GM18861 (cell line): ENCODE measurements around the gene SAMD11.

Source experiments
- ATAC-seq: cut with Tn5 transposase; IDR thresholded peaks from one replicate; pipeline ENCODE4 v1.9.1; 2021; ENCODE audit not compliant: unreplicated experiment

The SAMD11 gene

DNA sequence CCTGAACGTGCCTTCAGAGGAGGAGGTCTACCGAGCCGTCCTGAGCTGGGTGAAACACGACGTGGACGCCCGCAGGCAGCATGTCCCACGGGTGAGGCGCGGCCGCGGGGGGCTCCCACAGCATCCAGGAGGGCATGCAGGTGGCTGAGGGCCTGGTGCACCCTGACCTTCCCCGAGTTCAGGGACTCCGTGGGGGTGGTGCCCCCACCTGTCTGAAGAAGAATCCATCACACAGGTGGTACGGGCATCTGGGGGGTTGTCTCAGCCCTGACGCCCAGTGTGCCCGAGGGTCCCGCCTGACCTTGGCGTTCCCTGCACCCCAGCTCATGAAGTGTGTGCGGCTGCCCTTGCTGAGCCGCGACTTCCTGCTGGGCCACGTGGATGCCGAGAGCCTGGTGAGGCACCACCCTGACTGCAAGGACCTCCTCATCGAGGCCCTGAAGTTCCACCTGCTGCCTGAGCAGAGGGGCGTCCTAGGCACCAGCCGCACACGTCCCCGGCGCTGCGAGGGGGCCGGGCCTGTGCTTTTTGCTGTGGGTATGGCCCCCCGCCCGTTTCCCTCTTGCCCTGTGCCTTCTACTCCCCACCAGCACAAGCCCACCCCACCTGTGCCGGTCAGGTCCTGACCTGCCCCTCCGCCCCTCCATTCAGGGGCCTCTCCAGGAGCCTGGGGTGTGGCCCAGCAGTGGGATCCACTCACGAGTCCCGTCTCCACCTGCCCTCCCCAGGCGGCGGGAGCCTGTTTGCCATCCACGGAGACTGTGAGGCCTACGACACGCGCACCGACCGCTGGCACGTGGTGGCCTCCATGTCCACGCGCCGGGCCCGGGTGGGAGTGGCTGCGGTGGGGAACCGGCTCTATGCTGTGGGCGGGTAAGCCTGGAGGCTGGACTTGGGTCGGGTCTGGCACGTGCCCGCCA is 38.9 kb downstream of the SAMD11 start:
- no peak for ATAC-seq

DNA sequence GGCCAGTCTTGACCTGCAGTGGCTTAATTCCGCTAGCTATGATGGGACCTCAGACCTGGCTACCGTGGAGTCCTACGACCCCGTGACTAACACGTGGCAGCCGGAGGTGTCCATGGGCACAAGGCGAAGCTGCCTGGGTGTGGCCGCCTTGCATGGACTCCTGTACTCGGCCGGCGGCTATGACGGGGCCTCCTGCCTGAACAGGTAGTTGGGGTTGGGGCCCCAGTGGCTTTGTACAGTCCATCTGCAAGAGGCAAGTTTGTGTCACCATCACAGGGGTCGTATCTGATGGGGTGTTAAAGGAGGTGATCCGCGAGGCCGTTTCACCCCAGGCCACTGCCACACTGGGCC is 39.6 kb downstream of the SAMD11 start:
- ATAC-seq = no peak

GRCh38 chr1:963746-964525 is 40.2 kb downstream of the SAMD11 start:
- ATAC-seq = no peak

DNA sequence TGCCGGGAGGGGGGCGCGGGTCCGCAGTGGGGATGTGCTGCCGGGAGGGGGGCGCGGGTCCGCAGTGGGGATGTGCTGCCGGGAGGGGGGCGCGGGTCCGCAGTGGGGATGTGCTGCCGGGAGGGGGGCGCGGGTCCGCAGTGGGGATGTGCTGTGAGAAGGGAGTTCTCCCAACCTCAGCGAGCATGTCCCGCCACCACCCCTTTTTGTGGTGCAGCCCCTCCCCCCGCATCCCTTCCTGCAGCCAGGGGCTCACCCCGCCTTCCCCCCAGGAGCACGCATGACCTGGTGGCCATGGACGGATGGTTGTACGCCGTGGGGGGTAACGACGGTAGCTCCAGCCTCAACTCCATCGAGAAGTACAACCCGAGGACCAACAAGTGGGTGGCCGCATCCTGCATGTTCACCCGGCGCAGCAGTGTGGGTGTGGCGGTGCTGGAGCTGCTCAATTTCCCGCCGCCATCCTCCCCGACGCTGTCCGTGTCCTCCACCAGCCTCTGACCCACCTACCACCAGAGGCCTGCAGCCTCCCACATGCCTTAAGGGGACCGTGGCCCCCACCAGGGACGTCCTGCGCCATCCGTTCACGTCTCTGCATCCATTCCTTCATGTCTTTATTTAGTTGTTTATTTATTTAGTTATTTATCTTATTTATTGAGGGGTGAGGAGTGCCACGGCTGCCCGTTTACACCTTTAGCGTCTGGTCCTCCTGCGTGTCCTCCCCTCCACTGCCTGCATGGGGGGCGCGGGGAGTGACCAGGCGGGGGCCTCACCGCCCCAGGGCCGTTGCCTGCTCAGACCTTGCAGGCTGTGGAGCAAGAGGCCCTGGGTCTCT is 41.2 kb downstream of the SAMD11 start:
- ATAC-seq = no peak

DNA sequence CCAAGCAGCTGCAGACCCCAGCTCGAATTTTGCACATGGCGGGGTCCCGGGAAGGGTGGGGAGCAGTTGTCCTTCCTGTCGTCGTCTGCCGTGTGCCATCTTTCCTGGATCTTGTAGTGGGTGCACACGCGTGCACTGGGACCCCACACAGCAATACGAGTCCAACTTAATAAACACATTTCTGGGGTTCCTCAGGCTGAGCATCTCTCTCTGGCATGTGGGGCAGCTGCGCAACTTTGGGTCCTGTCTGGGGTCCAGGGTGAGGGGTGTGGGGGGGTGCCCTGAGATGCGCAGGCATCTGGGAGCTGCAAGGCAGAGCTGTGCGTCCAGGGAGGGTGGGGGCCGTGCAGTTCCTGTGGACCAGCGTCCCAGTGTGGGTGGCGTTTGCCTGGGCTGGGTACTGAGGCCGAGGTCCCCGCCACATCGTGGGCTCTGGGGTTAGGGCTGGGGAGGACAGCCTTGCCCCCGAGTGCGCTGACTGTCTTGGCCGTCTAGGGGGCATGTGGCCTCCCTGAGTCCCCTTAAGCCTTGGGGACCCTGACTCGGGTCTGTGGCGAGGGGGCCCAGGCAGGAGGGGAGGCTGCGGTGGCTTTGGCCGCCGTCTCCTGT is 41.9 kb downstream of the SAMD11 start:
- ATAC-seq = no peak

DNA sequence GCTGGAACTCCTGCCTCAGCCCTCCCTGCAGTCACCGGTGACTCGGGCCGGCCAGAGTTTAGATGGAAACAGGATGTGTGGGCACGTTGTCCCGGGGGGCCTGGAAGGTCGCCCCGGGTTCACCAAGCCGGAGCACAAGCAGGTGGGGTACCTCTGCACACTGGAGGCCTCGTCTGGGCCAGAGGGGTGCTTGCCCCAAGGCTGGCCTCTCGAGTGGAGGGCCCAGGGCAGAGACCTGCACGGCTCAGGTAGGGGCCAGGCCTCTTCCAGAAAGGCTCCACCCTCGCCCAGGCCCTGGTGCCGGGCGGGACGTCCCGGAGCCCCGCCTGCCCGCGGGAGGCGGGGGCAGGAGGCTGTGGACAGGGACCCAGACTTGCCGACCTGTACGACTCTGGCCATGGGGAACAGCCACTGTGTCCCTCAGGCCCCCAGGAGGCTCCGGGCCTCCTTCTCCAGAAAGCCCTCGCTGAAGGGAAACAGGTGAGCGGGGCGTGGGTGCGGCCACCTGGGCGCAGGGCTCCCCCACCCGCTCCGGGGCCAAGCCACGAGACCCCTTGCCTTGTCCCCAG is 42.5 kb downstream of the SAMD11 start, which contains the start of gene PLEKHN1:
TSS of gene PLEKHN1 (plus strand) at position 348 of the 569 bp plus-strand sequence. CDS start at position 398, 50 bp downstream.
- ATAC-seq = no peak

DNA sequence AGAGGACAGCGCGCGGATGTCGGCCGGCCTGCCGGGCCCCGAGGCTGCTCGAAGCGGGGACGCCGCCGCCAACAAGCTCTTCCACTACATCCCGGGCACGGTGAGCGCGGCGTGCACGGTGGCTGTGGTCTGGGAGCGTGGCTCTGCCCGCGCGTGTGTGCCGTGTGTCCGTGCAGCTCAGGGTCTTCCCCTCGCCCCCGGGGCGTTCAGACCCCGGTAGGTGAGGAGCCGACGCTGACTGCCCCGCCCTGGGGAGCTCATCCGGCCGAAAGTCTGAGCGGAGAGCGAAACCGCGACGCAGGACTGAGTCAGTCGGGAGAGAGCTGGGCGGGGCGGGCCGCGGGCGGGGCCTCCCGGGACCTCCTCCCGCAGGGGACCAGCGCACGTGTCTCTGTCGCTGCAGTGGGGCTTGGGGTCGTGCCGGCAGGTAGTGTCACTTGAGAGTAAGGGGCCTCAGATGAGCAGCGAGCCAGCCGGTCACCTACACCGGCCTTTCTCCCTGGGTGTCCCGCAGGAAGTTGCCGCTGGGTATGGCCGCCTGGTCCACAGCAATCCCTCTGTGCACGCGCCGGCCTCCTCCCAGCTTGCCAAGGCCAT is 43.1 kb downstream of the SAMD11 start:
- ATAC-seq = no peak

GRCh38 chr1:967466-968343 is 44.0 kb downstream of the SAMD11 start:
- no peak for ATAC-seq

- ATAC-seq = no peak
Observed at GRCh38 chr1:969260-969855, 45.6 kb downstream of the SAMD11 start.

GRCh38 chr1:970242-970972 is 46.7 kb downstream of the SAMD11 start:
- ATAC-seq = no peak

DNA sequence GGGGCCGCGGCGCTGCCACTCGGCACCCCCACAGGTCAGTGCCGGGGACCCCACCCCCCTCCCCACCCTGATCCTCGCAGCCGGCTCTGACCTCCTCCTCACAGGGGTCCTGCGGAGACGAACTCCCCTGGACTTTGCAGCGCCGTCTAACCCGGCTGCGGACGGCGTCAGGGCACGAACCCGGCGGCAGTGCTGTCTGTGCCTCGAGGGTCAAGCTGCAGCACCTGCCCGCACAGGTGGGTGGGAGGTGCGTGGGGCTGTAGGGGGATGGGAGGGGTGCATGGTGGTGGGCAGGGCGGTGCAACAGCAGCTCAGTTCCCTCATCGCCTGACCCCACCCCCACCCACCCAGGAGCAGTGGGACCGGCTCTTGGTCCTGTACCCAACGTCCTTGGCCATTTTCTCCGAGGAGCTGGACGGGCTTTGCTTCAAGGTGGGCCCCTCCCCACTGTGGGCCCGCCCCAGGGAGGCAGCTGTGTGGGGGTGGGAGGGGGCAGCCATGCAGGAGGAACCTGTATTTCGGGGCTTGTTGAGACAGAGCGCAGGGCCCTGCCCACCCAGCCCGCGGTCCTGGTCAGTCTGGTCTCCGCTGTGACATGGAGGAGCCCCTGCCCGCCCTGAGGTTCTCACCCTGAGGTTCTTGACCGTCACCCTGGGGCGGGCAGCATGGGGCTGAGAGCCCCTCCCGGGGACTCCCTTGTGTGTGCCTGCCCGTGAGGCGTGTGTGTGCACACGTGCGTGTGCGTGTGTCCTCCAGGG is 47.4 kb downstream of the SAMD11 start:
- no peak for ATAC-seq

GRCh38 chr1:971751-972506 is 48.2 kb downstream of the SAMD11 start:
- no peak for ATAC-seq

GRCh38 chr1:972726-973458 is 49.2 kb downstream of the SAMD11 start:
- no peak for ATAC-seq

DNA sequence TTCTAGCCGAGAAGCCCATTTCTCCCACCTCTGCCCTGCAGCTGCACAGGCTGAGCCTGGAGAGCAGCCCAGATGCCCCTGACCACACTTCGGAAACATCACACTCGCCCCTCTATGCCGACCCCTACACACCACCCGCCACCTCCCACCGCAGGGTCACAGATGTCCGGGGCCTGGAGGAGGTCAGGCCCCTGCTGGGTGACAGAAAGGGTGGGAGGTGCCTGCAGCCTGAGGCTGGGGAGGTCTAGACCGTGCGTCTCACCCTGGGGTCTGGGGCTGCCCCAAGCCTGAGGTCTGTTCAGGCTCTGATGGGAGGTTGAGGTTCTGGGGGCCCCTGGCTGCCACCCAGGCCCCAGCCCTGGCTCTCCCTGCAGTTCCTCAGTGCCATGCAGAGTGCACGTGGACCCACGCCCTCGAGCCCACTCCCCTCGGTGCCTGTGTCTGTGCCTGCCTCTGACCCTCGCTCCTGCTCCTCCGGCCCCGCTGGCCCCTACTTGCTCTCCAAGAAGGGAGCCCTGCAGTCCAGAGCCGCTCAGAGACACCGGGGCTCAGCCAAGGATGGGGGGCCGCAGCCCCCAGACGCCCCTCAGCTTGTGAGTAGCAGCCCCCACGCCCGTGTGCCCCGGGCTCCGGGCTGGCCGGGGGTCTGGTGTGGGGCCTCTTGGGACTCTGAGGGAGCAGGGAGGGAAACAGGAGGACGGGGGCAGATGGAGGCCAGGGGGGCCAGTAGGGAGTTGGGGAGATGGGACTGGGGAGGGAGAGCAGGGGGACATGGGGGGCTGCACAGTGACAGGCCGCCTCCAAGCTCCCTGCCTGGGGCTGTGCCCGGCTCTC is 50.0 kb downstream of the SAMD11 start:
- ATAC-seq = no peak

DNA sequence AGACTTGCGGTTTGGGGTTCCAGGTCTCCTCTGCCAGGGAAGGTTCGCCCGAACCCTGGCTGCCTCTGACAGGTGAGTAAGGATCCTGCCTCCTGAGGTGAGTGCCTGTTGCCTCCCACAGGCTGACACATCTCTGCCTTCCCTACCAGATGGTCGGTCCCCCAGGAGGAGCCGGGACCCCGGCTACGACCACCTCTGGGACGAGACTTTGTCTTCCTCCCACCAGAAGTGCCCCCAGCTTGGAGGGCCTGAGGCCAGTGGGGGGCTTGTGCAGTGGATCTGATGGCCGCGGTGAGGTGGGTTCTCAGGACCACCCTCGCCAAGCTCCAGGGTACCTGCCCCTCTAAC is 50.5 kb downstream of the SAMD11 start:
- ATAC-seq = no peak
